ENCODE measurements around the gene ZMIZ2. TPM values are rescaled to one million over a fixed set of nuclear protein-coding genes. Genes with fewer than 3 reads are reported as not detected.
"Not testable (repeated sequence)": the region's sequence is repeated elsewhere in the genome, so short reads cannot be mapped to it uniquely, and the experiment has no call there.

Gene ZMIZ2
- 10 to 100 TPM; 30.9 to 50.4 TPM for total RNA-seq

- Histone ChIP-seq H3K27ac (peak within 1 kb of the TSS; percentile 85 to 98 (median 96)), H3K36me3 (replicated peaks in 1 of 2; ENCODE audit: insufficient read depth in 1 of 2, low read depth in 2 of 2) (no peaks in the 10 kb centered on the region), H3K4me3 (peak within 1 kb of the TSS; percentile 82 to 83), H3K4me1 (peaks cover 31% of the 10 kb centered on the region), H3K9me3 (no peaks in the 10 kb centered on the region), H3K27me3 (no peaks in the 10 kb centered on the region)
- intact Hi-C loops (cut with DNase I): loop anchor here (10.0 kb wide), 1 partner anchor 143 kb away; the partner anchor contains the start of gene OGDH
- TF ChIP-seq CTCF (IDR thresholded peaks at IDR 0.05) (peak in 2 of 7 experiments; percentile 7 to 11), POLR2A (IDR thresholded peaks at IDR 0.05) (peak; percentile 30 to 53 (median 49))
- 1 to 2% methylated on average over 4 to 56 of the region's 92 CpGs for WGBS, 2 donors
- DNase-seq (peak; percentile 92 to 96 (median 93)), ATAC-seq (peak; percentile 95)
These were observed at the start of gene ZMIZ2 for GRCh38 chr7:44748045-44748947. ZMIZ2 (plus strand) TSS chr7:44748847; CDS start chr7:44756250, 7,403 bp downstream.

- ATAC-seq; H3K4me3 ChIP-seq; H3K27me3 ChIP-seq; H3K27ac ChIP-seq; DNase-seq; H3K9me3 ChIP-seq; H3K4me1 ChIP-seq; intact Hi-C loops (cut with DNase I): not testable (repeated sequence)
- 82 to 94% methylated on average over 2 of the region's 2 CpGs for WGBS, 2 donors
- H3K36me3 ChIP-seq (replicated peaks in 1 of 2; ENCODE audit: insufficient read depth in 1 of 2, low read depth in 2 of 2): peaks cover 19 to 30% of the 10 kb centered on the region in 2 donors
These were observed 49.0 kb upstream of the ZMIZ2 start for GRCh38 chr7:44699598-44699997.

- H3K27me3 ChIP-seq: no peaks in the 10 kb centered on the region
- H3K4me3 ChIP-seq: no peak overlapping the region
- DNase-seq (no peak), ATAC-seq (no peak)
- H3K4me1 ChIP-seq: no peaks in the 10 kb centered on the region
- WGBS, 2 donors: 81 to 90% methylated on average over 8 of the region's 8 CpGs
- intact Hi-C loops (cut with DNase I): no loop called here
- H3K27ac ChIP-seq: no peak overlapping the region
- H3K9me3 ChIP-seq: no peaks in the 10 kb centered on the region
- TF ChIP-seq CTCF (IDR thresholded peaks at IDR 0.05) (no peak), POLR2A (IDR thresholded peaks at IDR 0.05) (no peak)
- H3K36me3 ChIP-seq (replicated peaks in 1 of 2; ENCODE audit: insufficient read depth in 1 of 2, low read depth in 2 of 2): peaks cover 17 to 29% of the 10 kb centered on the region in 2 donors
These were observed 48.3 kb upstream of the ZMIZ2 start for GRCh38 chr7:44700322-44700721.

GRCh38 chr7:44703391-44703790, 45.3 kb upstream of the ZMIZ2 start:
- intact Hi-C loops (cut with DNase I); H3K4me3 ChIP-seq; DNase-seq; ATAC-seq; H3K27ac ChIP-seq; H3K4me1 ChIP-seq; H3K27me3 ChIP-seq; H3K9me3 ChIP-seq: not testable (repeated sequence)
- H3K36me3 ChIP-seq (replicated peaks in 1 of 2; ENCODE audit: insufficient read depth in 1 of 2, low read depth in 2 of 2): peaks cover 7 to 19% of the 10 kb centered on the region in 2 donors
- 90 to 97% methylated on average over 10 of the region's 10 CpGs for WGBS, 2 donors

GRCh38 chr7:44703921-44704320, 44.7 kb upstream of the ZMIZ2 start:
- H3K36me3 ChIP-seq (replicated peaks in 1 of 2; ENCODE audit: insufficient read depth in 1 of 2, low read depth in 2 of 2): peaks cover 7 to 18% of the 10 kb centered on the region in 2 donors
- no peak overlapping the region for H3K4me3 ChIP-seq
- intact Hi-C loops (cut with DNase I): no loop called here
- ATAC-seq (no peak), DNase-seq (no peak)
- 79 to 88% methylated on average over 1 of the region's 1 CpG for WGBS, 2 donors
- no peaks in the 10 kb centered on the region for H3K4me1 ChIP-seq
- H3K9me3 ChIP-seq: no peaks in the 10 kb centered on the region
- TF ChIP-seq POLR2A (IDR thresholded peaks at IDR 0.05) (no peak), CTCF (IDR thresholded peaks at IDR 0.05) (no peak)
- H3K27me3 ChIP-seq: no peaks in the 10 kb centered on the region
- H3K27ac ChIP-seq: no peak overlapping the region
